ENCODE data around the gene PARL.

- TF ChIP-seq RFX5 (IDR thresholded peaks at IDR 0.05; ENCODE audit: low read length) (no peak), CTCF (IDR thresholded peaks at IDR 0.05) (no peak), TAF1 (IDR thresholded peaks at IDR 0.05; ENCODE audit: borderline replicate concordance, low read depth, low read length) (no peak), FOSL2 (IDR thresholded peaks at IDR 0.05; ENCODE audit: borderline replicate concordance, low read depth) (no peak), RCOR1 (IDR thresholded peaks at IDR 0.05; ENCODE audit: low read length) (no peak), MAX (IDR thresholded peaks at IDR 0.05; ENCODE audit: low read depth) (no peak), NRF1 (IDR thresholded peaks at IDR 0.05; ENCODE audit: low read depth, low read length) (no peak)
Measured at GRCh38 chr3:183907176-183907575, 22.5 kb upstream of the PARL start.

Data from SK-N-SH (cell line).